Measurements from ENCODE around the gene POU2F3.

POU2F3 gene

DNA sequence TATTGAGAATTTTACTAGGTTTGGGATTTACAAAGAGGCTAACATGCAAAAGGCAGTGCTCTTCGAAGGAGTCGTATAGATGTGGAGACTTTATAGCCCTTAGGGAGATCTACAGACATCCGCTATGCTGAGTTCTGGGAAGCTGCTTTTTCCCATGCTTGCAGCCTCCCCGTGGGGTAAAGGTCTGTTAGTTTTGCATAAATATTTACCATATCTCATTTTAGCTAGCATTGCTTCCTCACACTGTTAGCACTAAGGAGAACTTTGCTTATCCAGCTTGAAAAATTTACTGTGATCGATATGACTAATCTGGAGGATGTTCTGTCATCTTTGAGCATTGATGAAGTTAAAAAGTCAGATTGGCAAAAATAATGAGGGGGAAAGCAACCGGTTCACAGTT lies 114.8 kb downstream of the POU2F3 start:
- Histone ChIP-seq H4K20me1 (ENCODE audit: insufficient read depth, low read length) (no peaks in the 10 kb centered on the region), H3K4me3 (ENCODE audit: low read depth, low read length, poor library complexity, severe bottlenecking) (no peak overlapping the region), H3K9ac (ENCODE audit: low read length) (no peak overlapping the region), H3K9me3 (ENCODE audit: low read length) (no peaks in the 10 kb centered on the region), H3K4me2 (ENCODE audit: low read length) (no peak overlapping the region), H2AFZ (ENCODE audit: low read length) (no peak overlapping the region), H3F3A (ENCODE audit: insufficient read depth, low read length) (no peaks in the 10 kb centered on the region), H3K27ac (ENCODE audit: low read depth, low read length, poor library complexity, severe bottlenecking) (no peak overlapping the region), H3K9me2 (ENCODE audit: low read depth, low read length) (no peaks in the 10 kb centered on the region), H3K79me2 (ENCODE audit: insufficient read depth, low read length) (no peaks in the 10 kb centered on the region), H3K4me1 (ENCODE audit: insufficient read depth, low read length, severe bottlenecking) (no peaks in the 10 kb centered on the region), H3K27me3 (ENCODE audit: insufficient read depth, low read length) (no peaks in the 10 kb centered on the region), H3K36me3 (ENCODE audit: insufficient read depth, low read length) (no peaks in the 10 kb centered on the region)
- TF ChIP-seq EZH2 (IDR thresholded peaks at IDR 0.05; ENCODE audit: borderline replicate concordance, low read length) = no peak

DNA sequence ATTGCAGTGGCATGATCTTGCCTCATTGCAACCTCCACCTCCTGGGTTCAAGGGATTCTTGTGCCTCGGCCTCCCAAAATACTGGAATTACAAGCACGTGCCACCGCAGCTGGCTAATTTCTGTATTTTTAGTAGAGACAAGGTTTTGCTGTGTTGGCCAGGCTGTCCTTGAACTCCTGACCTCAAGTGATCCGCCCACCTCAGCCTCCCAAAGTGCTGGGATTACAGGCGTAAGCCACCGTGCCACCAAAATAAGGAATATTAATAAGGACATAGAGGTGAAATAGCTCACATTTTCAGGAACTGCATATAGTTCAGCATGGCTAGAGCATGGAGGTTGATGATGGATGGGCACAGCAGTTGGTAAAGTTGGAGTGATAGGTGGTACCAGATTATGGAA lies 117.7 kb downstream of the POU2F3 start:
- H3K27ac ChIP-seq (ENCODE audit: low read depth, low read length, poor library complexity, severe bottlenecking) = no peak overlapping the region
- H3K9me3 ChIP-seq (ENCODE audit: low read length) = no peaks in the 10 kb centered on the region
- no peak overlapping the region for H3K4me3 ChIP-seq (ENCODE audit: low read depth, low read length, poor library complexity, severe bottlenecking)
- no peaks in the 10 kb centered on the region for H3K36me3 ChIP-seq (ENCODE audit: insufficient read depth, low read length)
- TF ChIP-seq EZH2 (IDR thresholded peaks at IDR 0.05; ENCODE audit: borderline replicate concordance, low read length) = no peak
- no peak for TF ChIP-seq CTCF (IDR thresholded peaks at IDR 0.05; ENCODE audit: low read length)
- H3K4me2 ChIP-seq (ENCODE audit: low read length) = no peak overlapping the region
- no peak overlapping the region for H3K9ac ChIP-seq (ENCODE audit: low read length)
- no peaks in the 10 kb centered on the region for H3K9me2 ChIP-seq (ENCODE audit: low read depth, low read length)
- no peaks in the 10 kb centered on the region; the same call in 1 of the 2 replicates for H3K27me3 ChIP-seq (ENCODE audit: insufficient read depth, low read length)
- H3F3A ChIP-seq (ENCODE audit: insufficient read depth, low read length) = no peaks in the 10 kb centered on the region
- H4K20me1 ChIP-seq (ENCODE audit: insufficient read depth, low read length) = no peaks in the 10 kb centered on the region
- H3K4me1 ChIP-seq (ENCODE audit: insufficient read depth, low read length, severe bottlenecking) = no peaks in the 10 kb centered on the region
- H2AFZ ChIP-seq (ENCODE audit: low read length) = no peak overlapping the region
- H3K79me2 ChIP-seq (ENCODE audit: insufficient read depth, low read length) = no peaks in the 10 kb centered on the region

GRCh38 chr11:120358729-120359128 lies 118.8 kb downstream of the POU2F3 start:
- no peaks in the 10 kb centered on the region for H3K4me1 ChIP-seq (ENCODE audit: insufficient read depth, low read length, severe bottlenecking)
- H2AFZ ChIP-seq (ENCODE audit: low read length) = no peak overlapping the region
- no peak overlapping the region for H3K9ac ChIP-seq (ENCODE audit: low read length)
- no peaks in the 10 kb centered on the region for H4K20me1 ChIP-seq (ENCODE audit: insufficient read depth, low read length)
- TF ChIP-seq CTCF (IDR thresholded peaks at IDR 0.05; ENCODE audit: low read length) = no peak
- no peak overlapping the region for H3K4me2 ChIP-seq (ENCODE audit: low read length)
- no peaks in the 10 kb centered on the region for H3K36me3 ChIP-seq (ENCODE audit: insufficient read depth, low read length)
- H3K9me2 ChIP-seq (ENCODE audit: low read depth, low read length) = no peaks in the 10 kb centered on the region
- no peaks in the 10 kb centered on the region; the same call in 1 of the 2 replicates for H3K27me3 ChIP-seq (ENCODE audit: insufficient read depth, low read length)
- H3K9me3 ChIP-seq (ENCODE audit: low read length) = no peaks in the 10 kb centered on the region
- no peaks in the 10 kb centered on the region for H3K79me2 ChIP-seq (ENCODE audit: insufficient read depth, low read length)
- H3F3A ChIP-seq (ENCODE audit: insufficient read depth, low read length) = no peaks in the 10 kb centered on the region
- H3K4me3 ChIP-seq (ENCODE audit: low read depth, low read length, poor library complexity, severe bottlenecking) = no peak overlapping the region
- no peak overlapping the region for H3K27ac ChIP-seq (ENCODE audit: low read depth, low read length, poor library complexity, severe bottlenecking)

DNA sequence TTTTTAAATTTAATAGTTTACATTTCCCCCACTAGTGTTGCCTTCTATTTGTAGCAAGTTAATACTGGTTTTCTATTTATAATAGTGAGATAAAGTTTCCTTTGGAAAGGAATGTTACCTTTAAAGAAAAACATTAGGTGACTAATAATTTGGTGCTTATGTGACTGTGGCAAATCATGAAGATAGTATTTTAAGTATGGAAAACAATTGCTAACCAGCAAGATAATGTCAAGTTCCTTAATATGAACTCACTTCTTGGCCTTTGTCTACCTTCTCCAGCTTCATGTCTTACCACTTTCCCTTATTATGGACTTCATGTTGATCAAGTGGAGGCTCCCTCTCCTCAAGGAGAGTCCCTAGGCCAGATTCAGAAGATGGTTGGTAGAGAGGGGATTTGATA lies 123.5 kb downstream of the POU2F3 start:
- Histone ChIP-seq H3K9me3 (ENCODE audit: low read length) (no peaks in the 10 kb centered on the region), H3K36me3 (ENCODE audit: insufficient read depth, low read length) (no peaks in the 10 kb centered on the region), H3K9ac (ENCODE audit: low read length) (no peak overlapping the region), H3K4me1 (ENCODE audit: insufficient read depth, low read length, severe bottlenecking) (no peaks in the 10 kb centered on the region), H3K27me3 (ENCODE audit: insufficient read depth, low read length) (no peaks in the 10 kb centered on the region; the same call in 1 of the 2 replicates), H3F3A (ENCODE audit: insufficient read depth, low read length) (no peaks in the 10 kb centered on the region), H4K20me1 (ENCODE audit: insufficient read depth, low read length) (no peaks in the 10 kb centered on the region), H3K4me2 (ENCODE audit: low read length) (no peak overlapping the region), H2AFZ (ENCODE audit: low read length) (no peak overlapping the region), H3K79me2 (ENCODE audit: insufficient read depth, low read length) (no peaks in the 10 kb centered on the region), H3K4me3 (ENCODE audit: low read depth, low read length, poor library complexity, severe bottlenecking) (no peak overlapping the region), H3K27ac (ENCODE audit: low read depth, low read length, poor library complexity, severe bottlenecking) (no peak overlapping the region), H3K9me2 (ENCODE audit: low read depth, low read length) (no peaks in the 10 kb centered on the region)
- TF ChIP-seq CTCF (IDR thresholded peaks at IDR 0.05; ENCODE audit: low read length) = no peak
- no peak for TF ChIP-seq EZH2 (IDR thresholded peaks at IDR 0.05; ENCODE audit: borderline replicate concordance, low read length)

Measured in OCI-LY1 (cell line).